Kidney (tissue), 14 donors: Measurements from ENCODE around the gene ANXA1. TPM values are rescaled to one million over a fixed set of nuclear protein-coding genes. Genes with fewer than 3 reads are reported as not detected.

ENCODE experiments used
- DNase-seq, 5 donors: peaks; one replicate each; pipeline ENCODE4 v3.0.0-alpha.2; 2013 to 2020
- FAIRE-seq: peaks from 2 replicates; lab custom pipeline; 2012; peaks lifted over from hg19 to GRCh38; lab: Jason Lieb, UNC
- H3K27ac ChIP-seq, 2 donors: one replicate each; pipeline ENCODE4 v1.7.0; 2013; ENCODE audit warnings: low read depth in 2 of 2, low read length in 2 of 2, inconsistent platforms in 1 of 2
- H3K27me3 ChIP-seq: one replicate; pipeline ENCODE4 v1.7.1; 2013; ENCODE audit warnings: low read length, inconsistent platforms; ENCODE audit not compliant: control insufficient read depth, insufficient read depth
- H3K36me3 ChIP-seq, 3 donors: one replicate each; pipeline versions ENCODE4 v1.7.0 to v1.7.1; 2013; ENCODE audit warnings: low read length in 3 of 3, control low read depth in 1 of 3, inconsistent platforms in 1 of 3; ENCODE audit not compliant: insufficient read depth in 3 of 3, control insufficient read depth in 2 of 3
- H3K4me1 ChIP-seq, 3 donors: one replicate each; pipeline versions ENCODE4 v1.7.0 to v1.7.1; 2013; ENCODE audit warnings: low read length in 3 of 3, inconsistent platforms in 1 of 3, low read depth in 1 of 3; ENCODE audit not compliant: control insufficient read depth in 2 of 3, insufficient read depth in 2 of 3
- H3K4me3 ChIP-seq, 3 donors: one replicate each; pipeline versions ENCODE4 v1.7.0 to v1.8.1; 2013; ENCODE audit warnings: low read length in 3 of 3, control low read depth in 1 of 3, inconsistent platforms in 1 of 3
- H3K9ac ChIP-seq, 3 donors: one replicate each; pipeline versions ENCODE4 v1.7.0 to v1.7.1; 2013; ENCODE audit warnings: low read length in 3 of 3, control low read depth in 1 of 3, inconsistent platforms in 1 of 3
- H3K9me3 ChIP-seq, 3 donors: one replicate each; pipeline versions ENCODE4 v1.7.0 to v1.7.1; 2013; ENCODE audit warnings: low read length in 3 of 3, control low read depth in 1 of 3, inconsistent platforms in 1 of 3; ENCODE audit not compliant: control insufficient read depth in 2 of 3, insufficient read depth in 1 of 3
- intact Hi-C: fragments of 100-400 bp; cut with DNase I; formaldehyde crosslinking; loops from one replicate; pipeline ENCODE4 v1.11.1; 2022
- polyA plus RNA-seq: library from polyadenylated mRNA; stranded (reverse); fragments of 350-450 nt; fragmentation: Illumina TruSeq; extraction: RNeasy Lipid Tissue Mini Kit (QIAGEN cat#74804); gene quantifications from one replicate; pipeline ENCODE4 v1.2.3, GENCODE V29; 2014; ENCODE audit warnings: low read depth, low replicate concordance; ENCODE audit not compliant: insufficient read depth
- total RNA-seq: library from RNA; stranded (reverse); fragmentation: NEBNext Ultra II Directional; extraction: Animal tissue kit (Norgen Biotek cat#: 25700); gene quantifications from one replicate; pipeline ENCODE4 v1.2.1, GENCODE V29; 2021
- TF ChIP-seq, protein P1 (sequence below): IDR thresholded peaks from 3 replicates; pipeline ENCODE4 v1.5.1; 2012; ENCODE audit warnings: mild to moderate bottlenecking, moderate library complexity, borderline replicate concordance; ENCODE audit not compliant: insufficient read depth; ENCODE audit errors: extremely low read depth
- donor health status: control.
- donor health status: control.
- donor health status: control.
- donor health status: control.
- donor health status: control.
- donor health status: DM: yes; HTN: yes; CAD: no.
- donor health status: Normal renal cell carcinoma (clear cell type).

The ANXA1 gene
- total and polyA plus RNA-seq, 2 donors from 2014 or later: 65.2 to 250 TPM

DNA sequence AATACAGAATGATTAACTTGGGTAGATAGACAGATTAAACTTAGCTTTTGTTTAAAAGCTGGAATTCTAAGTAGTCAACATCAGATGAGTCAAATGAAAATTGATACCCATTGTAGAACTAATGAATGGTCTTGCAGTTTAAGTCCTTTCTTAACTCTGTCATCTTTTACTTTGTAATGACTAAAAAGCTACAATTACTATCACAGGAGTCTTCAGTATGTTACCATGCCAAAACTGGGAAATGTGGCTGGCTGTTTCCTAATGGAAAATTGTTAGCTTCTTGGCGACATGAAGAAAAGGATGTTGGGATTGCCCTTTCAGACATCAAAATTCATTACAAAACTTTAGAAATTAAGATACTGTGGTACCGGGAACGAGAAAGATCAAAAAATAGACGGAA is 20.2 kb upstream of the ANXA1 start:
- Histone ChIP-seq H3K27me3 (no peaks in the 10 kb centered on the region), H3K9ac (no peak overlapping the region), H3K27ac (peak overlapping the region in 1 of 2 donors; percentile 93), H3K9me3 (no peaks in the 10 kb centered on the region), H3K4me3 (no peak overlapping the region), H3K36me3 (no peaks in the 10 kb centered on the region), H3K4me1 (no peaks in the 10 kb centered on the region)
- FAIRE-seq (no peak), DNase-seq (no peak)
- TF ChIP-seq, protein P1, sequence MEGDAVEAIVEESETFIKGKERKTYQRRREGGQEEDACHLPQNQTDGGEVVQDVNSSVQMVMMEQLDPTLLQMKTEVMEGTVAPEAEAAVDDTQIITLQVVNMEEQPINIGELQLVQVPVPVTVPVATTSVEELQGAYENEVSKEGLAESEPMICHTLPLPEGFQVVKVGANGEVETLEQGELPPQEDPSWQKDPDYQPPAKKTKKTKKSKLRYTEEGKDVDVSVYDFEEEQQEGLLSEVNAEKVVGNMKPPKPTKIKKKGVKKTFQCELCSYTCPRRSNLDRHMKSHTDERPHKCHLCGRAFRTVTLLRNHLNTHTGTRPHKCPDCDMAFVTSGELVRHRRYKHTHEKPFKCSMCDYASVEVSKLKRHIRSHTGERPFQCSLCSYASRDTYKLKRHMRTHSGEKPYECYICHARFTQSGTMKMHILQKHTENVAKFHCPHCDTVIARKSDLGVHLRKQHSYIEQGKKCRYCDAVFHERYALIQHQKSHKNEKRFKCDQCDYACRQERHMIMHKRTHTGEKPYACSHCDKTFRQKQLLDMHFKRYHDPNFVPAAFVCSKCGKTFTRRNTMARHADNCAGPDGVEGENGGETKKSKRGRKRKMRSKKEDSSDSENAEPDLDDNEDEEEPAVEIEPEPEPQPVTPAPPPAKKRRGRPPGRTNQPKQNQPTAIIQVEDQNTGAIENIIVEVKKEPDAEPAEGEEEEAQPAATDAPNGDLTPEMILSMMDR: no peak
- intact Hi-C loops: no loop called here

DNA sequence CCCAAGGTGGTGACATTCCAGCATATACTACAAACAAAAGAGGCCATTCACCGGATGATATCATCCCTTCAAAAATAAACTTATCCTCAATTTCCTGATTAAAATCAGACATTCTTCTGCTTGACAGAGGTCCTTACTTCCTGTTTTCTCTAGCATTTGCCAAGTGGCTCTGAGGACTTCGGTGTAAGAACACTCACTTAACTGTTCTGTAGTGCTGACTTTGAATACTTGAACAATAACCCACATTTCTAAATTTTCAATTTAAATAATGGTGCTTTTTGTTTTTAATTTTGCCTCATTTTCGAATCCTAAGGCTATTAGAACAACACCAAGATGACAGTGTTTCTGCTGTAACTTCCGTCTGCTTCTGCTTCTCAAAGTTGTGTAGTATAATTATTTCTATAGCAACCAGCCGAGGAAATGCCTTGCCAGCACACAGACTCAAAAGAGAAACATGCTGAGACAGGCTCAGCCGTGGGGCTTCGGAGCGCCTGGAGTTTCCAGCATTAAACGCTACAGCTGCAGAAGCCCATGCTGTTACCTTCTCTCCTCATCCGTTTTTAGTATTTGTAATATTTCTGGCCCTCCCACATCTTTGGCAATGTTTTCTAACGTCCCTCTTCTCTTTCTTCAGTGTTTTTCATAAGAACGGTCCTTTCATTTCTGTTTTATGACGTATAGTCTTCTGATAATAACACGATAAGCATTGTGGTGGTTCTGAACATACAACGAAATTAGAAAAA is 19.5 kb upstream of the ANXA1 start:
- H3K36me3 ChIP-seq: no peaks in the 10 kb centered on the region
- intact Hi-C loops: no loop called here
- H3K27me3 ChIP-seq: no peaks in the 10 kb centered on the region
- peak overlapping the region; percentile 78 to 93 (median 80) for H3K4me3 ChIP-seq
- DNase-seq (peak; percentile 57 to 92 (median 80)), FAIRE-seq (peak; percentile 29)
- H3K9me3 ChIP-seq: no peaks in the 10 kb centered on the region
- no peaks in the 10 kb centered on the region for H3K4me1 ChIP-seq
- peak overlapping the region; percentile 58 to 93 for H3K27ac ChIP-seq
- peak overlapping the region; percentile 66 to 88 (median 82) for H3K9ac ChIP-seq
- TF ChIP-seq, protein P1: no peak

DNA sequence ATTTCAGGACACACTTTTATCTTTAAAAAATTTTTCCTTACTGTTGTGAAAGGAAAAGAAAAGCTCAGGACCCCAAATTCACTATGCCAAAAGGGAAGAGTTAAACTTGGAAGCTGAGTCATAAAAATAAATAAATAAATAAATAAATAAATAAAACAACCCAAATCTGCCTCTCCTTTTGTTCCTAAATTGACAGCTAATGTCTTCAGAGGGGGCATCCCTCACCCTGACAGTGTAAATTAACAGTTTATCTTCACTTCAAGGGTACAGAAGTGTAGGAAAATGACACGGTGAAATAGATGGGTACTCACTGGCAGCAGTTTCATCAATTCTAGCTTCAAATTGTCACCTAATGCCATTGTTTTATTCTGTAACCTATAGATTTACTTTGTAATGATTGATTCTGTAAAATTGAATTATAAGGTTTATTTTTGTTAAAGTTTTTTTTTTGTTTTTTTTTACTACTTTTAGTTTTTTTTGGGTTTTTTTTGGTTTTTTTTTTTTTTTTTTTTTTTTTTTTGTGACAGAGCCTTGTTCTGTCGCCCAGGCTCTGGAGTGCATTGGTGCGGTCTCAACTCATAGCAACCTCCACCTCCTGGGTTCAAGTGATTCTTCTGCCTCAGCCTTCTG is 18.5 kb upstream of the ANXA1 start:
- Histone ChIP-seq H3K9ac (no peak overlapping the region), H3K4me3 (peak overlapping the region in 2 of 3 donors; percentile 80 to 93), H3K4me1 (no peaks in the 10 kb centered on the region), H3K27ac (peak overlapping the region in 1 of 2 donors; percentile 93), H3K27me3 (no peaks in the 10 kb centered on the region), H3K9me3 (no peaks in the 10 kb centered on the region), H3K36me3 (no peaks in the 10 kb centered on the region)
- DNase-seq: peak in 1 of 5 donors; percentile 18
- FAIRE-seq: no peak
- TF ChIP-seq, protein P1: no peak
- intact Hi-C loops: no loop called here
